CD8-positive, alpha-beta memory T cell (primary cell): ENCODE measurements around the gene DST. TPM values are rescaled to one million over a fixed set of nuclear protein-coding genes. Genes with fewer than 3 reads are reported as not detected.
A peak's percentile ranks its signal among the peaks of the same experiment; 100 is the strongest.

Source experiments
- CTCF ChIA-PET: fragments of 350-600 bp; sonication (Branson Sonifier 250); formaldehyde crosslinking; loops from one replicate; lab custom pipeline; 2021; ENCODE audit warnings: antibody characterized with exemption; lab: Charles Lee
- POLR2A ChIA-PET: fragments of 350-600 bp; sonication (Branson Sonifier 250); formaldehyde crosslinking; loops from one replicate; lab custom pipeline; 2021; ENCODE audit warnings: antibody characterized with exemption; lab: Charles Lee
- DNase-seq, 5 donors: peaks; one replicate each; pipeline versions ENCODE4 v3.0.0 to v3.0.0-alpha.2; 2020 to 2022; ENCODE audit warnings: mixed read lengths in 1 of 5
- H3K27ac ChIP-seq: one replicate; pipeline ENCODE4 v1.7.0; 2013; ENCODE audit warnings: low read depth, mild to moderate bottlenecking, low read length, moderate library complexity
- H3K27me3 ChIP-seq: 2 replicates; pipeline ENCODE4 v1.7.0; 2013; ENCODE audit warnings: low read length, mild to moderate bottlenecking; ENCODE audit not compliant: insufficient read depth, poor library complexity, severe bottlenecking
- H3K36me3 ChIP-seq: 2 replicates; pipeline ENCODE4 v1.7.0; 2013; ENCODE audit warnings: mild to moderate bottlenecking, low read length, moderate library complexity; ENCODE audit not compliant: insufficient read depth
- H3K4me1 ChIP-seq: 2 replicates; pipeline ENCODE4 v1.7.0; 2013; ENCODE audit warnings: mild to moderate bottlenecking, low read length, moderate library complexity; ENCODE audit not compliant: insufficient read depth
- H3K4me3 ChIP-seq: 2 replicates; pipeline ENCODE4 v1.7.0; 2013; ENCODE audit warnings: mild to moderate bottlenecking, low read length
- H3K9me3 ChIP-seq: 2 replicates; pipeline ENCODE4 v1.7.0; 2013; ENCODE audit warnings: mild to moderate bottlenecking, low read length
- H3K27ac Mint-ChIP-seq, 8 donors: one replicate each; pipeline ENCODE4 v1.8.0; 2020 to 2021; ENCODE audit warnings: mixed read lengths in 8 of 8, mild to moderate bottlenecking in 6 of 8, inconsistent platforms in 3 of 8, moderate library complexity in 3 of 8
- H3K27me3 Mint-ChIP-seq, 2 donors: one replicate each; pipeline ENCODE4 v1.8.0; 2020 to 2021; ENCODE audit warnings: mixed read lengths in 2 of 2, mild to moderate bottlenecking in 1 of 2, moderate library complexity in 1 of 2
- H3K36me3 Mint-ChIP-seq, 3 donors: one replicate each; pipeline ENCODE4 v1.8.0; 2020 to 2021; ENCODE audit warnings: mixed read lengths in 3 of 3, inconsistent platforms in 1 of 3, mild to moderate bottlenecking in 1 of 3
- H3K4me1 Mint-ChIP-seq, 3 donors: one replicate each; pipeline ENCODE4 v1.8.0; 2020 to 2021; ENCODE audit warnings: mixed read lengths in 3 of 3, inconsistent platforms in 1 of 3, mild to moderate bottlenecking in 1 of 3
- H3K4me3 Mint-ChIP-seq, 7 donors: one replicate each; pipeline ENCODE4 v1.8.0; 2020 to 2021; ENCODE audit warnings: mixed read lengths in 7 of 7, mild to moderate bottlenecking in 6 of 7, moderate library complexity in 4 of 7, inconsistent platforms in 2 of 7
- H3K9me3 Mint-ChIP-seq, 5 donors: one replicate each; pipeline ENCODE4 v1.8.0; 2020 to 2022; ENCODE audit warnings: mixed read lengths in 5 of 5, mild to moderate bottlenecking in 3 of 5, moderate library complexity in 2 of 5, inconsistent platforms in 1 of 5
- polyA plus RNA-seq: library from polyadenylated mRNA; unstranded; fragments of 300-500 nt; fragmentation: Illumina TruSeq; gene quantifications from one replicate; pipeline ENCODE4 v1.2.3, GENCODE V29; 2021
- total RNA-seq, 2 experiments: library from RNA; stranded (reverse); gene quantifications; one replicate each; pipeline ENCODE4 v1.2.3, GENCODE V29; 2021

DST gene
- total and polyA plus RNA-seq, 3 experiments from 2014 or later = 0.95 to 1.9 (median 1.7) TPM

DNA sequence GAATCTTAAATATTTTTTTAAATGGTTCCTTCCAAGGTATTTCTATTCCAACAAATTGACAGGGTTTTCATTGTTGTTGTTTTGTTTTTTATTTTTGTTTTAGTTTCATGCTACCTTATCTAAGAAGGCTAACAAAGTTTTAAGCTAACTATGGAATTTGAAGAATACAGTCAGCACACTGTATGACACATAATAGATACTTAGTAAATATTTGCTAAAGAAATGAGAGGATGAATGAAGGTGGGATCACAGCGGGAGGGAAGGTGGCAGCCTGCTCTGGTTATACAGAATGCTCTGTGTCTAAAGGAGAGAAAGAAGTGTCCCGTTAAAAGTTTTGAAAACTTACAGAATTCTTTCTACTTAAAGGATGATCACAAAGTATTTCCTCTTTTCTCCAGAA, 43.7 kb upstream of the DST start:
- H3K9me3 ChIP-seq = no peaks in the 10 kb centered on the region
- ChIA-PET CTCF (no interaction called here), POLR2A (no interaction called here)
- DNase-seq = no peak
- no peaks in the 10 kb centered on the region for H3K27me3 ChIP-seq
- no peaks in the 10 kb centered on the region for H3K36me3 ChIP-seq
- no peak overlapping the region for H3K4me3 Mint-ChIP-seq
- H3K27ac ChIP-seq = no peak overlapping the region
- H3K27ac Mint-ChIP-seq = peak overlapping the region in 1 of 8 donors; percentile 35
- H3K4me1 ChIP-seq = no peaks in the 10 kb centered on the region
- H3K4me3 ChIP-seq = no peak overlapping the region
- H3K9me3 Mint-ChIP-seq = peaks cover 0 to 9% (median 0%) of the 10 kb centered on the region in 5 donors
- no peaks in the 10 kb centered on the region for H3K36me3 Mint-ChIP-seq
- H3K27me3 Mint-ChIP-seq = no peaks in the 10 kb centered on the region
- H3K4me1 Mint-ChIP-seq = no peaks in the 10 kb centered on the region

DNA sequence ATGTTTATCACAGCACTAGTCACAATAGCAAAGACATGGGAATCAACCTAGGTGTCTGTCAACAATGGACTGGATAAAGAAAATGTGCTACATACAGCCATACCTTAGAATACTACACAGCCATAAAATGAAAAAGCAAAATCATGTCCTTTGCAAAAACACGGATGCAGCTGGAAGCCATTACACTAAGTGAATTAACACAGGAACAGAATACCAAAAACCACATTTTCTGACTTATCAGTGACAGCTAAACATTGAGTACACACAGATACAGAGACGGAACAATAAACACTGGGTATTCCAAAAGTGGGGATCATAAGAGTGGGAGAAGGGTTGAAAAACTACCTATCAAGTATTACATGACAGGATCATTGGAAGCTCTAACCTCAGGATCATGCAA, 43.3 kb upstream of the DST start:
- no peaks in the 10 kb centered on the region for H3K27me3 Mint-ChIP-seq
- no peak overlapping the region for H3K27ac Mint-ChIP-seq
- Histone ChIP-seq H3K9me3 (no peaks in the 10 kb centered on the region), H3K4me1 (no peaks in the 10 kb centered on the region), H3K27ac (no peak overlapping the region), H3K4me3 (no peak overlapping the region), H3K27me3 (no peaks in the 10 kb centered on the region), H3K36me3 (no peaks in the 10 kb centered on the region)
- H3K4me1 Mint-ChIP-seq = no peaks in the 10 kb centered on the region
- no peak for DNase-seq
- ChIA-PET CTCF (no interaction called here), POLR2A (no interaction called here)
- H3K9me3 Mint-ChIP-seq = peaks cover 0 to 9% (median 0%) of the 10 kb centered on the region in 5 donors
- no peak overlapping the region for H3K4me3 Mint-ChIP-seq
- H3K36me3 Mint-ChIP-seq = no peaks in the 10 kb centered on the region

- no peak overlapping the region for H3K4me3 ChIP-seq
- no peaks in the 10 kb centered on the region for H3K36me3 ChIP-seq
- no peak overlapping the region for H3K27ac ChIP-seq
- ChIA-PET POLR2A (no interaction called here), CTCF (no interaction called here)
- Mint-ChIP-seq H3K27ac (no peak overlapping the region), H3K27me3 (no peaks in the 10 kb centered on the region), H3K9me3 (peaks cover 0 to 9% (median 0%) of the 10 kb centered on the region in 5 donors), H3K4me3 (no peak overlapping the region), H3K36me3 (no peaks in the 10 kb centered on the region), H3K4me1 (no peaks in the 10 kb centered on the region)
- no peaks in the 10 kb centered on the region for H3K9me3 ChIP-seq
- H3K27me3 ChIP-seq = no peaks in the 10 kb centered on the region
- no peak for DNase-seq
- H3K4me1 ChIP-seq = no peaks in the 10 kb centered on the region
These were observed 42.5 kb upstream of the DST start for GRCh38 chr6:56685102-56685733.

GRCh38 chr6:56684342-56685101, 41.8 kb upstream of the DST start:
- Histone ChIP-seq H3K27me3 (no peaks in the 10 kb centered on the region), H3K4me3 (no peak overlapping the region), H3K4me1 (no peaks in the 10 kb centered on the region), H3K36me3 (no peaks in the 10 kb centered on the region), H3K27ac (no peak overlapping the region), H3K9me3 (no peaks in the 10 kb centered on the region)
- ChIA-PET POLR2A (no interaction called here), CTCF (no interaction called here)
- Mint-ChIP-seq H3K9me3 (peaks cover 0 to 9% (median 0%) of the 10 kb centered on the region in 5 donors), H3K27ac (no peak overlapping the region), H3K27me3 (no peaks in the 10 kb centered on the region), H3K4me1 (no peaks in the 10 kb centered on the region), H3K4me3 (no peak overlapping the region), H3K36me3 (no peaks in the 10 kb centered on the region)
- DNase-seq = no peak

- H3K4me1 ChIP-seq = no peaks in the 10 kb centered on the region
- no peaks in the 10 kb centered on the region for H3K9me3 ChIP-seq
- Mint-ChIP-seq H3K4me1 (no peaks in the 10 kb centered on the region), H3K27ac (no peak overlapping the region), H3K9me3 (peaks cover 0 to 9% (median 0%) of the 10 kb centered on the region in 5 donors), H3K27me3 (no peaks in the 10 kb centered on the region), H3K36me3 (no peaks in the 10 kb centered on the region), H3K4me3 (no peak overlapping the region)
- ChIA-PET CTCF (no interaction called here), POLR2A (no interaction called here)
- no peaks in the 10 kb centered on the region for H3K27me3 ChIP-seq
- H3K4me3 ChIP-seq = no peak overlapping the region
- DNase-seq = no peak
- no peak overlapping the region for H3K27ac ChIP-seq
- no peaks in the 10 kb centered on the region for H3K36me3 ChIP-seq
These were observed 41.2 kb upstream of the DST start for GRCh38 chr6:56683882-56684281.

DNA sequence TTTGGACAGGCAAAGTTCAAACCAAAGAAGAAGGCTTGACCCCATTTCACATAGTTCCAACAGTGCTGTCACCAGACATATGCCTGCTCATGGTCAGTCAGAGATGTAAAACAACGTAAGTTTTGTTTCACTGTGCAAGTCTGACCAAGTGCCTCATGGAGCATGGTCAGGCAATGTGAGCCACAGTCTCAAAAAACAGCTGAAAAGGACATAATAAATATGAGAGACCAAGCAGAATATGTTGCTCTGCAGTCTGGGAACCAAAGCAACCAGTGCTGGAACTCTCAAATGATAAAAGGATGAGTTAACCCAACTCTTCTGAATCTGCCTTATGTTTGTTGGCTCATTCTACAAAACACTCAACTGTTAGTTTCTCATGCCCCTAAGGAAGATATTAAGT, 39.9 kb upstream of the DST start:
- no peaks in the 10 kb centered on the region for H3K36me3 Mint-ChIP-seq
- no peak overlapping the region for H3K27ac ChIP-seq
- peaks cover 0 to 9% (median 0%) of the 10 kb centered on the region in 5 donors for H3K9me3 Mint-ChIP-seq
- no peaks in the 10 kb centered on the region for H3K27me3 Mint-ChIP-seq
- ChIA-PET POLR2A (no interaction called here), CTCF (no interaction called here)
- no peaks in the 10 kb centered on the region for H3K9me3 ChIP-seq
- no peak for DNase-seq
- no peaks in the 10 kb centered on the region for H3K4me1 Mint-ChIP-seq
- no peaks in the 10 kb centered on the region for H3K4me1 ChIP-seq
- no peak overlapping the region for H3K27ac Mint-ChIP-seq
- H3K36me3 ChIP-seq = no peaks in the 10 kb centered on the region
- H3K27me3 ChIP-seq = no peaks in the 10 kb centered on the region
- H3K4me3 ChIP-seq = no peak overlapping the region
- no peak overlapping the region for H3K4me3 Mint-ChIP-seq

DNA sequence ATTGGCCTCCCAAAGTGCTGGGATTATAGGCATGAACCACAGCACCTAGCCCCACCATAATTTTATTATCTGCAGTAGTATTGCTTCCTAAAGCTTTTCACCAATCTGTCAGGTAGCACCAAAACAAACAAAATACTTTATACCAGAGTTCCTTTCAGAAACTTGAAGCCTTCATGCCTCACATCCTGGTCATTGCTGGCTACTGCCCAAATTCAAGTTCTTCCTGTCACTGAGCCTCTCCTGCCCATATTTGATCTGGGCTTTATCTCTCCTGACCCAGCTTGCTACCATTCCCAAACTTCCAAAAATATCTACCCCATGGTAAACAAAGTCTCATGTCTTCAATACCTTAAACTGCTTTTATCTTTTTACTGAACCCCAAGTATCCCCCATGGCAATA, 34.9 kb upstream of the DST start:
- Histone ChIP-seq H3K9me3 (no peaks in the 10 kb centered on the region), H3K4me3 (no peak overlapping the region), H3K27ac (no peak overlapping the region), H3K36me3 (no peaks in the 10 kb centered on the region), H3K27me3 (no peaks in the 10 kb centered on the region), H3K4me1 (no peaks in the 10 kb centered on the region)
- no peak overlapping the region for H3K4me3 Mint-ChIP-seq
- ChIA-PET POLR2A (no interaction called here), CTCF (interaction anchor here (1.2 kb wide), 1 partner anchor 13 kb away, joined by 3 read pairs; no protein-coding TSS in a partner anchor)
- peaks cover 0 to 3% (median 0%) of the 10 kb centered on the region in 5 donors for H3K9me3 Mint-ChIP-seq
- H3K27ac Mint-ChIP-seq = no peak overlapping the region
- no peaks in the 10 kb centered on the region for H3K36me3 Mint-ChIP-seq
- DNase-seq = no peak
- H3K4me1 Mint-ChIP-seq = no peaks in the 10 kb centered on the region
- no peaks in the 10 kb centered on the region for H3K27me3 Mint-ChIP-seq

DNA sequence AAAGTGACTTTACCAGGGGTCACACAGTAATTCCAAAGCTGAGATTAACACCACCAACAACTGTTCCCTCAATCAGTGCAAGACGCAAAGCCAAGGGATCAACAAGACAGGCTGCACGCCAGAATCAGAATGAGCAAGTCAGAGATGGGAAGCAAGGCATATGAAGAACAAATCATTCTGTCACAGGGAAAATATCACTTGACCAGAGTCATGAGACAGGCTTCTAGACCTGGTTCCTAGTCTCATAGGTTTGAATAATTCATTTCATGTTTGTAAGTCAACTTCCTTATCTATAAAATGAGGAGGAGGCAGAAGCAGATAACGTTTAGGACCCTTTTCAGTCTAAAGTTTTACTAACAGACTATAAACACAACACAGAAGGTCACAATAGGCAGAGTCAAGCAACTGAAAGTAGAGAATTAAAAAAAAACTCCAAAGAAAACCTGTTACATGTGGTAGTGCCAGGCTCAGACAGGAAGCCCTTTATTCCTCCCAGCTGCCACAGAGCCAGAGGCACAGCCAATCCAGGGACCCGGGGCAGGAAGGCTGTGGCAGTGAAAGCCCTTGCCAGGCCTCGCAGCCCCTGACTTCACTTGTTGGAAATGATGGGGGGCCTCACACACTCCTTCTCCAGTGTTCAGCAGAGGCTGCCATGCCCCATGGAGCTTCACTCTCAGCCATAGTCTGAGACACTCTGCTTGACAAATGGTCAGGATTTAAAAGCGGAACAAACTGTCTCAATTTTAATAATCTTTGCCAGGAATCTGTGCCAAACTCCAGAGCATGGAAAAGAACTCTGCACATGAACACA, 29.2 kb upstream of the DST start:
- H3K4me1 Mint-ChIP-seq = no peaks in the 10 kb centered on the region
- Histone ChIP-seq H3K36me3 (no peaks in the 10 kb centered on the region), H3K9me3 (no peaks in the 10 kb centered on the region), H3K27me3 (no peaks in the 10 kb centered on the region), H3K4me3 (no peak overlapping the region), H3K4me1 (no peaks in the 10 kb centered on the region), H3K27ac (no peak overlapping the region)
- no peaks in the 10 kb centered on the region for H3K36me3 Mint-ChIP-seq
- peaks cover 0 to 1% (median 0%) of the 10 kb centered on the region in 5 donors for H3K9me3 Mint-ChIP-seq
- peaks cover 2 to 3% of the 10 kb centered on the region in 2 donors for H3K27me3 Mint-ChIP-seq
- H3K4me3 Mint-ChIP-seq = no peak overlapping the region
- no peak for DNase-seq
- ChIA-PET POLR2A (no interaction called here), CTCF (no interaction called here)
- no peak overlapping the region for H3K27ac Mint-ChIP-seq
